Choroid plexus epithelial cell (primary cell): ENCODE measurements around the gene ING4.

Source experiments
- DNase-seq: peaks from one replicate; pipeline ENCODE4 v3.0.0-alpha.2; 2010; ENCODE audit warnings: low read depth
- H3K4me3 ChIP-seq: 2 replicates; pipeline ENCODE4 v1.5.1; 2011; ENCODE audit warnings: low read depth, mild to moderate bottlenecking, control low read depth, low read length, moderate library complexity
- TF ChIP-seq, protein P1 (sequence below): conservative IDR thresholded peaks from 2 replicates; pipeline ENCODE4 v1.5.1; 2011; ENCODE audit warnings: low read depth, mild to moderate bottlenecking, control low read depth, inconsistent platforms, low read length, moderate library complexity

Gene ING4

DNA sequence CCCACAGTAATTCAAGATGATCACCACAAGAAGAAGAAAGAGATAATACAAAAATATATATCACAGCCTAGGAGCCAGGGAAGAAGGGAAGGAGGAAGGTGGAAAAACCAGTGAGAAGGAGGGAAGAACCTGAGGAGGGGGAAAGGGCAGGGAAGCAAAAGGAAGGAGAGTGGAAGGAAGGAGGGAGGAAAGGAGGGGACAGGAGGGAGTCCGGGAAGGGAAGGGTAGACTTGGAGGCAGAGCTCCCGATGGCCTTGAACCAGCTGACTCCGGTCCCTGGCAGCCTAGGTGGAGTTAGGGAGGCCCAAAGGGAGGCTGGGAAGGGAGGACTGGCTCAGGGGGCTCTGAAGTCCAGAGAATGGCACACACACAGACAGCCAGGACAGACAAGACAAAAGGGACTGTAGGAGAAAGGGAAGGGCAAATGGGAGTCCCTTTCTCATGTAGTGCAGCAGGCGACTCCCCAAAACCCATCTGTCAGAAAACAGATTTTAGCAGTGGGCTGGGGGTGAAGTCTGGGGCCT is 31.0 kb upstream of the ING4 start:
- H3K4me3 ChIP-seq, result no peak overlapping the region
- no peak for DNase-seq
- TF ChIP-seq, protein P1, sequence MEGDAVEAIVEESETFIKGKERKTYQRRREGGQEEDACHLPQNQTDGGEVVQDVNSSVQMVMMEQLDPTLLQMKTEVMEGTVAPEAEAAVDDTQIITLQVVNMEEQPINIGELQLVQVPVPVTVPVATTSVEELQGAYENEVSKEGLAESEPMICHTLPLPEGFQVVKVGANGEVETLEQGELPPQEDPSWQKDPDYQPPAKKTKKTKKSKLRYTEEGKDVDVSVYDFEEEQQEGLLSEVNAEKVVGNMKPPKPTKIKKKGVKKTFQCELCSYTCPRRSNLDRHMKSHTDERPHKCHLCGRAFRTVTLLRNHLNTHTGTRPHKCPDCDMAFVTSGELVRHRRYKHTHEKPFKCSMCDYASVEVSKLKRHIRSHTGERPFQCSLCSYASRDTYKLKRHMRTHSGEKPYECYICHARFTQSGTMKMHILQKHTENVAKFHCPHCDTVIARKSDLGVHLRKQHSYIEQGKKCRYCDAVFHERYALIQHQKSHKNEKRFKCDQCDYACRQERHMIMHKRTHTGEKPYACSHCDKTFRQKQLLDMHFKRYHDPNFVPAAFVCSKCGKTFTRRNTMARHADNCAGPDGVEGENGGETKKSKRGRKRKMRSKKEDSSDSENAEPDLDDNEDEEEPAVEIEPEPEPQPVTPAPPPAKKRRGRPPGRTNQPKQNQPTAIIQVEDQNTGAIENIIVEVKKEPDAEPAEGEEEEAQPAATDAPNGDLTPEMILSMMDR, result no peak

DNA sequence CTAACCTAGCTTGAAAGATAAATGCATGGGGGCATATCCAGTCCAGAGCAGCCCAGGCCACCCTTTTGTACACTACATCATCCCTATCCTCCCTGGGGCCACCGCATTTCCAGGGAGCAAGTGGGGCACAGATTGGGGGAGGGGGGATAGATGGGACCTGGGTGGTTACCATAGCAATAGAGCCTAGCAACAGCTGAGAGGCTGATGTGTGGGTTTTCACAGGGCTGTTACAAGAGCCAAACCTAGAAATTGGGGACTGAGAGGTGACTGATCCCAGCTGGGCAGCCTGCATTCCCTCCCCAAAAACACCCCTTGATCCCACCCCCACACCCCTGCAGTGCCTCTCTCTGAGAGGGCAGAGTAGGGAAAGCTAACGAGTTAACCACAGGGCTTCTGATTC is 30.0 kb upstream of the ING4 start:
- DNase-seq, result no peak
- TF ChIP-seq, protein P1, result no peak
- H3K4me3 ChIP-seq, result no peak overlapping the region

DNA sequence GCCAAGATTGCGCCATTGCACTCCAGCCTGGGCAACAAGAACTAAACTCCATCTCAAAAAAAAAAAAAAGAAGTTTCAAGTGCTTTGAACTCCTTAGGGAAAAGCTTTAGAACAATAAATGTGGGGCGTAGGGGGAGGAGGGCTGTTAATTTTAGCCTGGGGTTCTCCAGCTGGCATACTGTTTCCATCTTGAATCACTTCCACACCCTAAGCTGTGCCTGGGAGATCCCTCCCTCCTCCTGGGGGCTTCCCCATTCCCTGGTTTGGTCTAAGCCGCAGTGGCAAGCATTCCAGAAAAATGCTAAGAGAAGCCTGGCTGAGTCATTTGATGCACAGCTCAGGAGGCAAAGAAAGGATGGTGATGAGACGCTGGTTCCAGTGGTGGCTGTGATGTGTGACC is 28.6 kb upstream of the ING4 start:
- peak; percentile 14 for DNase-seq
- H3K4me3 ChIP-seq, result no peak overlapping the region
- TF ChIP-seq, protein P1, result no peak

DNA sequence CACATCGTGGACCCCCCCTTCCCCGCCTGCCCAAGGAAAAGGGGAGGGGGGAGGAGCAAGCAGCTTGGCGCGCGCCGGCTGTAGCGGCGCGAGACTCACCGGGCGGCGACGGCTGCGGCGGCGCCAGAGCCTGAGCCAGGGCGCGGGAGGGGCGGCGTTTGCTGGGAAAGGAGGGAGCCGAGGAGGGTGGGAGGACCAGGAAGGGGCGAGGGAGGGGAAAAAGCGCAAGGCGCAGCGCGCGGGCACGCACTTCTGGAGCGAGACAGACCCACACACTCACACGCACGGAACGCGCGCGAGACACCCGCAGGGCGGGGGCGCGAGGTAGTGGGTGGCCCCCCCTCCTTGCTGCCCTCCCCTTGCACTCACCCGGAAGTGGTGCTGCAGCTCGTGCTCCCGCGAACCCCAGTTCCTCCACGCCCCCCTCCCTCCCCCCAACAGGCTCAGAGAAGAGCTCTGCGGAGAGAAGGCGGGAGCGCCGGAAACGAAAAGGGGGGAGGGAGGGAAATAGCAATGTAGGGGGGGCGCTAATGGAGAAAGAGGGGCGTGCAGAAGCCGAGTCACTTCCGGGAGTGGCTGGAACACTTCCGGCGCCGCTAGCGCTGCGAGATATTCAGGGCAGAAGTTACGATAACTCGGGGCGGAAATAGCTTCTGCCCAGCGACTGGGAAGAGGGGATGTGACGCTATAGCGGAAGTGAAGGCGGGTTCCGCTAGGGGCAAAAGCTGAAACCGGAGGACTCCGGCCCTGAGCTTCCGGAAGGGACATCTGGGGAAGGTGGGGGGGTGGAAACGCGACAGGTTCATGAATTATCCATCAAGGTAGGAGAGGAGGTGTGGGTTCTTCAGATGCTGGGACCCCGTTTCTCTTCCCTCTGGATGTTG is 26.3 kb upstream of the ING4 start, which contains the start of gene ZNF384:
TSS of gene ZNF384 (minus strand) at position 377 of the 884 bp plus-strand sequence. CDS start 9,855 bp downstream, outside the sequence.
- TF ChIP-seq, protein P1, result peak; percentile 25
- peak; percentile 99 for DNase-seq
- peak within 1 kb of the TSS; percentile 85 for H3K4me3 ChIP-seq

DNA sequence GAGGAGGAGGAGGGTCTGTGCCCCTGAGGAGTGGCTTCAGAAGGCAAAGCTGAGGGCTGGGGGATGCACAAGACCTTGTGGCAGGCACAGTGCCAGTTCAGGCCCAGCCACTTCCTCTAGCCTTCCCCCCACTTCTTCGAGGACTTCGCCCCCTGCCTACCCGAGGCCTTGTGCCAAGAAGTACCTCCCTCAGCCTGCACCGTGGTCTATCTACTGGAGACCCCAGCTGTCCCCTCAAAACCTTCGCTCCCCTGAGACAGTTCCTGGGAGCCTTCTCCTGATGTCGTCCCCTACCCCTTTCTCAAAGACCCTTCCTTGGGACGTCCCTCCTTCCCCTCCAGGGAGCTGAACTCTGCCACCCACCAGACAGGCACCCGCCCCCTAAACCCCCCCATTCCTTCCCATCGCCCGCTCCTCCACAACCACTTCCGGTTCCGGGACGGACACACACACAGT is 25.7 kb upstream of the ING4 start:
- TF ChIP-seq, protein P1, result no peak
- no peak for DNase-seq
- peak overlapping the region; percentile 85 for H3K4me3 ChIP-seq

DNA sequence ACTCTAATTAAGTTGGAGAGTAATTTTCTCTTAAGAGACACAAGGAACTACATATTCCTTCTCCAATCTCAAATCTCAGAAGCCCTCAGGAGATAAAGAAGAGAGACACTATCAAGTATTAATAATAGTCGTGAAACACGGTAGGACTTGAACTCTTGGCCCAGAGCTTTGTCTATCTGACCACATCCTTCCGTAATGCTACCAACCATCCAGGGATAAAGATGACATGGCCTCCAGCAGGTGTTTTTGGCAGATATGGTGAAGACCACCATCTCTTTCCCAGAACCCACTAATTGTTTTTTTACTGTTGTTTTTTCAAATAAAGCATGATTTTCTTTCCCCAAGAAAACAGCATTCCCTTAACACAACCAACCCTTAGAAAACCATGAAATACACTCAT is 22.9 kb upstream of the ING4 start:
- H3K4me3 ChIP-seq, result no peak overlapping the region
- DNase-seq, result no peak
- TF ChIP-seq, protein P1, result no peak
